Muscle layer of duodenum (tissue), 2 donors: Measurements from ENCODE around the gene COL21A1.

Experiments used
- H3K27ac ChIP-seq: one replicate; pipeline ENCODE4 v1.7.0; 2013; ENCODE audit warnings: mild to moderate bottlenecking, low read length
- H3K27me3 ChIP-seq: one replicate; pipeline ENCODE4 v1.7.0; 2013; ENCODE audit warnings: low read depth, mild to moderate bottlenecking, control low read depth, low read length
- H3K36me3 ChIP-seq, 2 donors: one replicate each; pipeline ENCODE4 v1.7.0; 2013; ENCODE audit warnings: low read length in 2 of 2, control low read depth in 1 of 2, mild to moderate bottlenecking in 1 of 2; ENCODE audit not compliant: insufficient read depth in 2 of 2, control insufficient read depth in 1 of 2
- H3K4me1 ChIP-seq, 2 donors: one replicate each; pipeline ENCODE4 v1.7.0; 2013; ENCODE audit warnings: low read length in 2 of 2, mild to moderate bottlenecking in 2 of 2, control low read depth in 1 of 2, moderate library complexity in 1 of 2; ENCODE audit not compliant: insufficient read depth in 2 of 2, control insufficient read depth in 1 of 2
- H3K4me3 ChIP-seq, 2 donors: one replicate each; pipeline ENCODE4 v1.7.0; 2013; ENCODE audit warnings: low read length in 2 of 2, low read depth in 1 of 2, mild to moderate bottlenecking in 1 of 2
- H3K9me3 ChIP-seq, 2 donors: one replicate each; pipeline ENCODE4 v1.7.0; 2013; ENCODE audit warnings: low read length in 2 of 2, control low read depth in 1 of 2, mild to moderate bottlenecking in 1 of 2; ENCODE audit not compliant: control insufficient read depth in 1 of 2
- donor health status: healthy.

The COL21A1 gene

DNA sequence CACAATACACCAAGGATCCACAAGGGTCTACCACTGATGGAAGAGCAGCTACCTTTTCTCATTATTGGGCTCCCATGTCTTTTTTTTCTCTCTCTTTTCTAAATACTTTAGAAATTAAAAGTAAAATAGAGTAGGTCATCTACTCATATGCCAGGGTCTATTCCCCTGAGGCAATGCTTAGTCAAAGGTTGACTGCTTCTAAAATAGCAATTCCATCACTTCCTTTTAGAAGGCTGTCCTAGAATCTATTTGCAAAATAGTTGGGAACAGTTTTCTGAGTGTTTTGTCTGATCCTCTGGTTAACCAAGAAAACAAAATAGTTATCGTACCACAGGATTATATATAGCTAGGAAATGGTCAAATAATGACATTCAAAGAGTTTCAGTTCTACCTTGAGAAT lies 174.1 kb downstream of the COL21A1 start:
- Histone ChIP-seq H3K27ac (no peak overlapping the region), H3K4me1 (no peaks in the 10 kb centered on the region), H3K27me3 (no peaks in the 10 kb centered on the region), H3K4me3 (no peak overlapping the region), H3K9me3 (no peaks in the 10 kb centered on the region), H3K36me3 (peaks cover 0 to 3% of the 10 kb centered on the region in 2 donors)

DNA sequence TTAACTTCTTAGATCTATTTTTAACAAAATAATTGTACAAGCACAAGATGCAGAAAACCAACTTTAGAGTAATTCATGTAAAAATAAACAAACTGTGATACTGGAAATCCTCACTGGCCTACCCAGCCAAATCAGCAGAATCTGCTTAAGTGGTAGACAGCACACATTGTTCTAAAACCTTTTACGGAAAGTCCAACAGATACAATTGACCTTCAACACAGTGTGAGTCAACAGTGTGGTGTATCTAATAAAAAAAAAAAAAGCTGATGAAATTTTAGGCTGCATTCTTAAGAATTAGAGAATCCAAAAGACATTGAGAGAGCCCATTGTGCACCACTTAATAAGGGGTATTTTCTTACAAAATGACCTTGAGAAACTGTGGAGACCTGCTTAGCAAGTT lies 174.5 kb downstream of the COL21A1 start:
- peaks cover 0 to 3% of the 10 kb centered on the region in 2 donors for H3K36me3 ChIP-seq
- H3K27ac ChIP-seq = no peak overlapping the region
- no peaks in the 10 kb centered on the region for H3K27me3 ChIP-seq
- no peak overlapping the region for H3K4me3 ChIP-seq
- H3K9me3 ChIP-seq = no peaks in the 10 kb centered on the region
- H3K4me1 ChIP-seq = no peaks in the 10 kb centered on the region

GRCh38 chr6:56065408-56065807 lies 182.0 kb downstream of the COL21A1 start:
- Histone ChIP-seq H3K27me3 (no peaks in the 10 kb centered on the region), H3K27ac (no peak overlapping the region), H3K4me1 (no peaks in the 10 kb centered on the region), H3K9me3 (no peaks in the 10 kb centered on the region), H3K4me3 (no peak overlapping the region), H3K36me3 (no peaks in the 10 kb centered on the region)

DNA sequence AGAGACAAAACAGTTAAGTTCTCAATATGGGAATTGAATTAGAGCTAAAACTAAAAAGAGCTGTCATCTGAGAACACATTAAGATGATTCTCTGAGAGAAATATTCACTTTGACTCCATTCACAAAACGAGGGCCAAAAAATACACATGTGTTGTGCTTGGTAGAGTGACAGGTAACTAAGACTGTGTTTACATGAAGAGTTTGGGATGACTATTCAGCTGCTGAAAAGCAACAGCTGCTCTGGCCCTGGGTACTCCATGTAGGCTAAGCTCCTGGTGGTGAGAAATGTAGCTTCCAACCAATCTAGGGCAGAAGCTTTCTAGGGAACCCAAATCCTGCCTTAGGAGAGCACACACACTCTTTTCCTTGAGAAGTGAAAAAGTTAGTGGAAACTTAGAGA lies 184.5 kb downstream of the COL21A1 start:
- no peak overlapping the region for H3K27ac ChIP-seq
- H3K4me3 ChIP-seq = no peak overlapping the region

DNA sequence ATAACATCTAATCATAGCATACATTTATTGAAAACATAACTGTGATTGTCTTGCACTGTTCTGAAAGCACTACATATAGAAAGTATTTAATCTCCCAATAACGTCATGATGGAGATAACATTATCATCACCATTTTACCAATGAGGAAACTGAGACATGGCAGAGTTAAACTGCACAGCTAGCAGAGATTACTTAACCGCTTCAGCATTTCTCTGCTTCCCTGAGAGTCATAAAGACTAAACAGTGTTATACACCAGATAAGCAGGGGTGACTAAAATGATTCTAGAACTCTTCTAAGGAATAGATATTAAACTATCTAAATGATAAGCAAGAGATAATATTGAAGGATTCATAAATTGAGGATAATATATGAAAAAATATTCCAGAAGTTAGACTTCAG lies 188.7 kb downstream of the COL21A1 start:
- no peak overlapping the region for H3K4me3 ChIP-seq
- no peaks in the 10 kb centered on the region for H3K9me3 ChIP-seq
- no peaks in the 10 kb centered on the region for H3K36me3 ChIP-seq
- no peak overlapping the region for H3K27ac ChIP-seq
- H3K27me3 ChIP-seq = no peaks in the 10 kb centered on the region
- no peaks in the 10 kb centered on the region for H3K4me1 ChIP-seq

More for the DNA sequence above, 184.5 kb downstream of the COL21A1 start:
- Histone ChIP-seq H3K27me3 (no peaks in the 10 kb centered on the region), H3K4me1 (no peaks in the 10 kb centered on the region), H3K9me3 (no peaks in the 10 kb centered on the region), H3K36me3 (no peaks in the 10 kb centered on the region)

DNA sequence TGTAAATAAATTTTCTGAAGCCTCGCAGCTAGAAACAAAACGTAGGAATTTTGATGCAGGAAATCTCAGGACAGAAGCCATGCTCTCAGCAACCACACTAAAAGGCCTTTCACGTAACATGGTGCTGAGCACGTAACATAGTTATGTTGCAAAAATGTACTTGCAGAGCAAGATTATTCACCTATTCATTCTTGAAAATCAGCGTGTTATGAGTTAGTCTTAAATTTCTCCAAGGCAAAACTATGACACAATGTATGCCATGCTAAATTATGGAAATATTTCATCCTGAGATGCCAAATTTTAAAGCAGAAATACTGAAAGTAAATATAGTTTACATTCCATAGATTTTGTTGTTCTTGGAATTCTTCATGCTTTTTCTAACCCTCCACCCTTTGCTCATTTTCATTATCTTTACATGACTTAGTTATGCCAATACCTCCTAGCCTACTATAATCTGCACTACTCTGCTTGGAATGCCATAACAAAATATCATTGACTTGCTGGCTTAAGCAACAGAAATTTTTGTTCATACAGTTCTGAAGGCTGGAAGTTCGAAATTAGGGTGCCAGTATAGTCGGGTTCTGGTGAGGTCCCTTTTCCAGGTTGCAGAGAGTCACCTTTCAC lies 192.2 kb downstream of the COL21A1 start:
- H3K4me3 ChIP-seq = no peak overlapping the region
- no peaks in the 10 kb centered on the region for H3K27me3 ChIP-seq
- no peak overlapping the region for H3K27ac ChIP-seq
- H3K9me3 ChIP-seq = no peaks in the 10 kb centered on the region
- no peaks in the 10 kb centered on the region for H3K4me1 ChIP-seq
- H3K36me3 ChIP-seq = no peaks in the 10 kb centered on the region

GRCh38 chr6:56051202-56051598 lies 196.2 kb downstream of the COL21A1 start:
- H3K9me3 ChIP-seq = no peaks in the 10 kb centered on the region
- H3K4me3 ChIP-seq = no peak overlapping the region
- no peak overlapping the region for H3K27ac ChIP-seq
- H3K4me1 ChIP-seq = no peaks in the 10 kb centered on the region
- H3K27me3 ChIP-seq = no peaks in the 10 kb centered on the region
- no peaks in the 10 kb centered on the region for H3K36me3 ChIP-seq

DNA sequence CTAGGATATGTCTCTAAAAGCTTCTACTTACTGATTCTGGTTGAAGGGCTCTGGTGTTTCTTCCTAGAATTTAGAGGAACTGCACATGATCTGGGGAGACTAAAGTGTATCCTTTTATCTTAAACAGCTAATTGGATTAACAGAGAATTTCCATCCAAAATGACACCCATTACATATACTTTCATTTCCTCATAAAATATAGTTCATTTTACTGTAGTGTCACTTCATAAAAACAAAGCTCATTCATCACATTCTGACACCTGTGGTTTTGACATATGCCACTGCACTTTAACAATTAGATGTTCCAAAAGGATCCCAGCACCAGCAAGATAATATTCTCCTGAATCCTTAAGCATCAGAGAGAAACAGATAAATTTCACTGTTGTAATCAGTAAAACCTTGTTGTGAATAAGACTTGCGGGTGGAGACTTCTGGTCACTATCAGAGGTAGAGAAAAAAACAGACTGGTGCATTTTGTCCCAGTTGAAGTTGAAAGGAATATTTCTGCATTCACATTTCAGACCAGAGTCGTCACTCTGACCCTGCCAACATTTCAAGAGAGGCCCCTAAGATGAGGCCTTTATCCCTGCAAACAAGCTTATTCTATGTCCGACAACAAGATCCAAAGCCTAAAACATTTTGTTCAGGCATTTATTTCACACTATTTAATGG lies 196.7 kb downstream of the COL21A1 start:
- H3K27me3 ChIP-seq = no peaks in the 10 kb centered on the region
- no peaks in the 10 kb centered on the region for H3K4me1 ChIP-seq
- H3K9me3 ChIP-seq = no peaks in the 10 kb centered on the region
- no peak overlapping the region for H3K27ac ChIP-seq
- H3K4me3 ChIP-seq = no peak overlapping the region
- no peaks in the 10 kb centered on the region for H3K36me3 ChIP-seq

DNA sequence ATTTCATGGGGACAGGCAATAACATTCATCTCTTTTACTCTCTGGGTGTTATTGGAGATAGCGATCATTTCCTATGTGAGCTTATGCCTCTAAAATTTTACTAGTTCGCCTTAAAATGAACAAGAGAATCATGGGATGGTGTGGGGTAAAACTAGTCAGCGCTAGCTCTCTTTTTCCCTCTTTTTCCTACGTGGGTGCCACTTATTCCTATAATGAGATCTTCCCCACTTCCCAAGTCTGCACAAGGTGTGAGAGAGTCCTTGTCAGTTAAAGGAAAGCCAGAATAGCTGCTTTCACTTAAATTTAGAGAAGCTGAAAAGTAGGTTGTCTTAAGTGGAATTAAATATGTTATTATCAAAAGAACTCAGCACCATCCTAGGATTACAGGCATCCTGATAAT lies 198.8 kb downstream of the COL21A1 start:
- Histone ChIP-seq H3K4me1 (no peaks in the 10 kb centered on the region), H3K36me3 (no peaks in the 10 kb centered on the region), H3K4me3 (no peak overlapping the region), H3K9me3 (no peaks in the 10 kb centered on the region), H3K27ac (no peak overlapping the region), H3K27me3 (no peaks in the 10 kb centered on the region)

GRCh38 chr6:56047931-56048540 lies 199.3 kb downstream of the COL21A1 start:
- Histone ChIP-seq H3K4me1 (no peaks in the 10 kb centered on the region), H3K9me3 (no peaks in the 10 kb centered on the region), H3K36me3 (no peaks in the 10 kb centered on the region), H3K27ac (no peak overlapping the region), H3K27me3 (no peaks in the 10 kb centered on the region), H3K4me3 (no peak overlapping the region)

DNA sequence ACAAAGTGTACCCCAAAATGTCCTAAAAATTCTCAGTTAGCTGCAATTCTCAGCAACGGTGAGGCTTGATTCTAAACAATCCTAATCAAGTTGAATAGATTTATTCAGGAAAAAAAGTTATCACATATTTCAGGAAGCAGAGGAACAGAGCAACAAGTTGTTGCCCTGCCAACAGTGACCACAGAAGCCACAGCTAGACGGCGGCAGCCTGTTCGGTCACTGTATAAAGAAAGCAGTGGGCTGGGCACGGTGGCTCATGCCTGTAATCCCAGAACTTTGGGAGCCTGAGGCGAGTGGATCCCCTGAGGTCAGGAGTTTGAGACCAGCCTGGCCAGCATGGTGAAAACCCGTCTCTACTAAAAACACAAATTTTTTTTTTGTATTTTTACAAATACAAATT lies 200.8 kb downstream of the COL21A1 start:
- H3K27me3 ChIP-seq = no peaks in the 10 kb centered on the region
- H3K27ac ChIP-seq = no peak overlapping the region
- no peaks in the 10 kb centered on the region for H3K9me3 ChIP-seq
- H3K4me1 ChIP-seq = no peaks in the 10 kb centered on the region
- H3K4me3 ChIP-seq = no peak overlapping the region
- H3K36me3 ChIP-seq = no peaks in the 10 kb centered on the region
